Aorta (tissue), 5 donors: ENCODE results near the gene GJD3. TPM values are rescaled to one million over a fixed set of nuclear protein-coding genes. Genes with fewer than 3 reads are reported as not detected.
A peak's percentile ranks its signal among the peaks of the same experiment; 100 is the strongest.

ENCODE experiments used
- ATAC-seq: fragments of 200-7000 bp; cut with Tn5 transposase; one replicate; pipeline ENCODE4 v1.9.1; 2022; ENCODE audit warnings: moderate library complexity; ENCODE audit not compliant: low FRiP score
- DNase-seq, 2 donors: peaks; one replicate each; pipeline ENCODE4 v3.0.0-alpha.2; 2020
- H3K27ac ChIP-seq, 2 donors: one replicate each; pipeline ENCODE4 v1.5.1; 2013; ENCODE audit warnings: low read length in 2 of 2, mild to moderate bottlenecking in 2 of 2, moderate library complexity in 2 of 2, control low read depth in 1 of 2, inconsistent platforms in 1 of 2, low read depth in 1 of 2
- H3K27me3 ChIP-seq, 2 donors: one replicate each; pipeline ENCODE4 v1.6.1; 2013; ENCODE audit warnings: control low read depth in 1 of 2, low read length in 1 of 2, mild to moderate bottlenecking in 1 of 2, moderate library complexity in 1 of 2; ENCODE audit not compliant: insufficient read depth in 2 of 2, control insufficient read depth in 1 of 2
- H3K36me3 ChIP-seq, 2 donors: one replicate each; pipeline ENCODE4 v1.6.1; 2013; ENCODE audit warnings: control low read depth in 1 of 2, low read length in 1 of 2, mild to moderate bottlenecking in 1 of 2; ENCODE audit not compliant: insufficient read depth in 2 of 2, control insufficient read depth in 1 of 2
- H3K4me1 ChIP-seq, 2 donors: one replicate each; pipeline ENCODE4 v1.6.1; 2013; ENCODE audit warnings: low read length in 2 of 2, control low read depth in 1 of 2, mild to moderate bottlenecking in 1 of 2, moderate library complexity in 1 of 2; ENCODE audit not compliant: insufficient read depth in 2 of 2, control insufficient read depth in 1 of 2
- H3K4me3 ChIP-seq, 2 donors: one replicate each; pipeline ENCODE4 v1.5.1; 2013; ENCODE audit warnings: low read length in 2 of 2, control low read depth in 1 of 2, mild to moderate bottlenecking in 1 of 2
- H3K9me3 ChIP-seq: one replicate; pipeline ENCODE4 v1.6.1; 2013; ENCODE audit warnings: mild to moderate bottlenecking, low read length; ENCODE audit not compliant: control insufficient read depth
- WGBS, 2 donors: extraction: QIAGEN DNeasy Blood & Tissue Kit; methylation state at CpG; one replicate each; pipeline ENCODE4 v1.1.7; 2013; 5-methylcytosine and 5-hydroxymethylcytosine counted together
- intact Hi-C, 2 donors: fragments of 100-400 bp; cut with DNase I; formaldehyde crosslinking; loops; one replicate each; pipeline versions ENCODE4 v1.14.2 to v1.15.0; 2022
- polyA plus RNA-seq, 2 donors: library from polyadenylated mRNA; stranded (reverse); fragments of 200-250 nt; gene quantifications; one replicate each; pipeline ENCODE4 v1.2.3, GENCODE V29; 2013
- total RNA-seq, 2 donors: library from RNA; stranded (reverse); fragmentation: NEBNext Ultra II Directional; extraction: Animal tissue kit (Norgen Biotek cat#: 25700); gene quantifications; one replicate each; pipeline ENCODE4 v1.2.1, GENCODE V29; 2021
- donor health status: healthy with polysubstance abuse.
- donor health status: Bipolar disorder and iron deficiency.
- donor health status: DM: no; HTN: no; CAD: no.
- donor health status: DM: no; HTN: no; CAD: no.
- donor health status: DM: yes; HTN: yes; CAD: no.

Gene GJD3
- total and polyA plus RNA-seq, 4 donors: 1.8 to 2.2 TPM; not detected in 2

- peak; percentile 59 to 77 for DNase-seq
- no peaks in the 10 kb centered on the region for H3K9me3 ChIP-seq
- no peaks in the 10 kb centered on the region for H3K27me3 ChIP-seq
- no peak for ATAC-seq
- WGBS, 2 donors: 48 to 50% methylated on average over 17 of the region's 17 CpGs
- peaks cover 0 to 9% of the 10 kb centered on the region in 2 donors for H3K4me1 ChIP-seq
- no peak overlapping the region for H3K4me3 ChIP-seq
- intact Hi-C loops: no loop called here
- H3K36me3 ChIP-seq: no peaks in the 10 kb centered on the region
- peak overlapping the region in 1 of 2 donors; percentile 53 for H3K27ac ChIP-seq
These were observed 38.3 kb downstream of the GJD3 start for GRCh38 chr17:40326014-40326831.

- Histone ChIP-seq H3K27ac (peak overlapping the region in 1 of 2 donors; percentile 20), H3K4me3 (no peak overlapping the region), H3K36me3 (no peaks in the 10 kb centered on the region), H3K4me1 (peaks cover 0 to 5% of the 10 kb centered on the region in 2 donors), H3K27me3 (no peaks in the 10 kb centered on the region), H3K9me3 (no peaks in the 10 kb centered on the region)
- no peak for ATAC-seq
- intact Hi-C loops: no loop called here
- WGBS, 2 donors: 68 to 76% methylated on average over 13 of the region's 13 CpGs
- peak; percentile 47 to 50 for DNase-seq
These were observed 39.2 kb downstream of the GJD3 start for GRCh38 chr17:40325156-40326013.

GRCh38 chr17:40323391-40324381, 40.9 kb downstream of the GJD3 start:
- 29 to 34% methylated on average over 10 of the region's 10 CpGs for WGBS, 2 donors
- ATAC-seq (peak; percentile 11), DNase-seq (peak; percentile 89 to 90)
- peaks cover 0 to 5% of the 10 kb centered on the region in 2 donors for H3K4me1 ChIP-seq
- no peaks in the 10 kb centered on the region for H3K27me3 ChIP-seq
- H3K4me3 ChIP-seq: no peak overlapping the region
- H3K9me3 ChIP-seq: no peaks in the 10 kb centered on the region
- peak overlapping the region; percentile 24 to 85 for H3K27ac ChIP-seq
- intact Hi-C loops: loop anchor here in 1 of 2 donors (5.0 kb wide), 1 partner anchor 211 kb away; no protein-coding TSS in a partner anchor
- no peaks in the 10 kb centered on the region for H3K36me3 ChIP-seq

- H3K9me3 ChIP-seq: no peaks in the 10 kb centered on the region
- peaks cover 0 to 5% of the 10 kb centered on the region in 2 donors for H3K4me1 ChIP-seq
- no peaks in the 10 kb centered on the region for H3K27me3 ChIP-seq
- no peak overlapping the region for H3K4me3 ChIP-seq
- peak; percentile 55 for ATAC-seq
- intact Hi-C loops: loop anchor here in 1 of 2 donors (5.0 kb wide), 1 partner anchor 210 kb away; no protein-coding TSS in a partner anchor
- WGBS, 2 donors: 6% methylated on average over 19 of the region's 19 CpGs
- peak overlapping the region; percentile 24 to 85 for H3K27ac ChIP-seq
- no peaks in the 10 kb centered on the region for H3K36me3 ChIP-seq
- peak; percentile 92 to 93 for DNase-seq
These were observed 41.9 kb downstream of the GJD3 start for GRCh38 chr17:40322358-40323315.

GRCh38 chr17:40321961-40322357, 42.6 kb downstream of the GJD3 start:
- peaks cover 0 to 5% of the 10 kb centered on the region in 2 donors for H3K4me1 ChIP-seq
- H3K36me3 ChIP-seq: no peaks in the 10 kb centered on the region
- peak overlapping the region in 1 of 2 donors; percentile 85 for H3K27ac ChIP-seq
- intact Hi-C loops: loop anchor here in 1 of 2 donors (5.0 kb wide), 1 partner anchor 210 kb away; no protein-coding TSS in a partner anchor
- WGBS, 2 donors: 0 to 3% methylated on average over 4 of the region's 4 CpGs
- DNase-seq (peak; percentile 57 to 84), ATAC-seq (no peak)
- H3K27me3 ChIP-seq: no peaks in the 10 kb centered on the region
- no peaks in the 10 kb centered on the region for H3K9me3 ChIP-seq
- H3K4me3 ChIP-seq: no peak overlapping the region

- Histone ChIP-seq H3K9me3 (no peaks in the 10 kb centered on the region), H3K27ac (peak overlapping the region in 1 of 2 donors; percentile 85), H3K36me3 (no peaks in the 10 kb centered on the region), H3K4me3 (no peak overlapping the region), H3K27me3 (no peaks in the 10 kb centered on the region), H3K4me1 (peaks cover 0 to 6% of the 10 kb centered on the region in 2 donors)
- intact Hi-C loops: loop anchor here in 1 of 2 donors (5.0 kb wide), 1 partner anchor 209 kb away; no protein-coding TSS in a partner anchor
- ATAC-seq: no peak
- WGBS, 2 donors: 19 to 20% methylated on average over 4 of the region's 4 CpGs
- DNase-seq: no peak
These were observed 43.0 kb downstream of the GJD3 start for GRCh38 chr17:40321524-40321929.
